HG03045 (cell line): ENCODE data around the gene MICALL1.
"Not testable (repeated sequence)": the region's sequence is repeated elsewhere in the genome, so short reads cannot be mapped to it uniquely, and the experiment has no call there.

ENCODE experiments used
- ATAC-seq: cut with Tn5 transposase; IDR thresholded peaks from one replicate; pipeline ENCODE4 v1.9.1; 2021; ENCODE audit warnings: mild to moderate bottlenecking, moderate library complexity; ENCODE audit not compliant: unreplicated experiment

Gene MICALL1

DNA sequence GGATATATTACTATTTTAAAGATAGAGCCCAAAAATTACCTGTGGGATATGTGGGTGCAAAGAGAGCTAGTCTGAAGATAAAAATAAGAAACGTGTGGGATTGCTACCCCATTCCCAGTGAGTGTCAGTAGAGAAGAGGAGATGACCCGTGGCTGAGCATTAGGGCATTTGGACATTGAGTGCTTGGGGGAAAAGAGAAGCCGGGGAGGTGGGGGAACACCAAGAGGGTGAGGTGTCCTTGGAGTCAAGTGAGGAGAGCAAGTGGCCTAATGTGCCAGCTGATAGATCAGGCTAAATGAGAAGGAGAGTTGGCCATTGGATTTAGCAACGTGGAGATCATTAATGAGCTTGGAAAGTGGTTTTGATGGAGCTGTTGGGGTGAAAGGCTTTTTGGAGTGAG lies 48.6 kb downstream of the MICALL1 start:
- no peak for ATAC-seq

DNA sequence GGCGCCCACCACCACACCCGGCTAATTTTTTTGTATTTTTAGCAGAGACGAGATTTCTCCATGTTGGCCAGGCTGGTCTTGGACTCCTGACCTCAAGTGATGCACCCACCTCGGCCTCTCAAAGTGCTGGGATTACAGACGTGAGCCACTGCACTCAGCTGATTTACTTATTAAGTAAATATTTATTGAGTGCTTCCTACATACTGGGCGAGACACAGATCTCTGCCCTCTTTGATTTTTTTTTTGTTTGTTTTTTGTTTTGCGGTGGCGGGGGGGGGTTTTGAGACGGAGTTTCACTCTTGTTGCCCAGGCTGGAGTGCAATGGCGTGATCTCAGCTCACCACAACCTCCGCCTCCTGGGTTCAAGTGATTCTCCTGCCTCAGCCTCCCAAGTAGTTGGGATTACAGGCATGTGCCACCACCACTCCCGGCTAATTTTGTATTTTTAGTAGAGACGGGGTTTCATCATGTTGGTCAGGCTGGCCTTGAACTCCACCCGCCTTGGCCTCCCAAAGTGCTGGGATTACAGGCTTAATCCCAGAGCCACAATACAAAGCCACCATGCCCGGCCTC lies 49.8 kb downstream of the MICALL1 start:
- ATAC-seq, result not testable (repeated sequence)

DNA sequence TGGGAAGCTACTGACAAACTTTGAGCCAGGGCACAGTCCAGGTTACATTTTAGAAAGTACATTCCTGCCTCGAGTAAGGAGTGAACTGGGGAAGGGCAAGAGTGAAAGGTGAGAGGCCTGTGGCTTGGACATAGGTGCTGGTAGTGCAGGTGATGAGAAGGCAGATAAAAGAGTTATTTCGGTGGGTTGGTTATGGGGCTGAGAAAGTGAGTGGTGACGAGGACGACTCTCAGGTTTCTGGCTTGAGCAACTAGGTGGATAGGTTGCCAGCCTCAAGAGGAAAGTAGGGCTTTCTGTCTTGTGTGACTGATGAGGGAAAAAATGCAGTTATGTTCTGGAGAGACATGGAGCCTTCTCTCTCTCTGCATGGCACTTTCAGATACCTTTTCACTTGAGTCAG lies 51.1 kb downstream of the MICALL1 start:
- no peak for ATAC-seq

DNA sequence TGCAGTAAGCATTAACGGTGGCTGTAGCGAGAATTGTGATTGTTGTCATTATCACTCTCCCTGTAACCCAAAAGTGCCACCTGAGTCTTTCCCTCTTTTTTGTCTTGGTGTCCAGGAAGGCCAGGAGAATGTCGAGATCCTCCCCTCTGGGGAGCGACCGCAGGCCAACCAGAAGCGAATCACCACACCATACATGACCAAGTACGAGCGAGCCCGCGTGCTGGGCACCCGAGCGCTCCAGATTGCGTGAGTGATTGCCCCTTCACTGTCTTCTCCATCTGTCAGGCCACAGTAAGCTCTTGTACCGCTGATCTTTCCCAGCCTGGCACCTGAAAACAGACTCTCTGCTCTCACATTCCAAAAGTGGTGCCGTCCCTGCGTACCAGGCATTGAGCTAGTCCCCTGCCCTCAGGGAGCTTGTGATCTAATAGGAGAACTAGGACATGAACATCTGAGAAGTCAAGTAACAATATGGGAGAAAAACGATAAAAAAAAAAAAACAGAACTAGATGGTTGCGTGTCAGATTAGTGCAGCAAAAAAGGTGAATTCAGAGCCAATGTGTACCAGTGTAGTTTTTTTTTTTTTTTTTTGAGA lies 53.2 kb downstream of the MICALL1 start:
- ATAC-seq, result no peak

DNA sequence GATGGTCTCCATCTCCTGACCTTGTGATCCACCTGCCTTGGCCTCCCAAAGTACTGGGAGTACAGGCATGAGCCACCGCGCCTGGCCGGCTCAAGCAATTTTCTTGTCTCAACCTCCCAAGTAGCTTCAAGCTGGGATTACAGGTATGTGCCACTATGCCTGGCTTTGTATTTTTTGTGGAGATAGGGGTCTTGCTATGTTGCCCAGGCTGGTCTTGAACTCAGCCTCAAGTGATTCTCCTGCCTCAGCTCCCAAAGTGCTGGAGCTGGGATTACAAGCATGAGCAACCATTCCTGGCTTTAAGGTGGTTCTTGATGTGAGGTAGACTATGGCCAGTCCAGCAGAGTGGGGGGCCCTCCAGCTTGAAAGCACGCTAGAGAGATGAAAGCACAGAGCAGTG lies 55.0 kb downstream of the MICALL1 start:
- ATAC-seq, result no peak

DNA sequence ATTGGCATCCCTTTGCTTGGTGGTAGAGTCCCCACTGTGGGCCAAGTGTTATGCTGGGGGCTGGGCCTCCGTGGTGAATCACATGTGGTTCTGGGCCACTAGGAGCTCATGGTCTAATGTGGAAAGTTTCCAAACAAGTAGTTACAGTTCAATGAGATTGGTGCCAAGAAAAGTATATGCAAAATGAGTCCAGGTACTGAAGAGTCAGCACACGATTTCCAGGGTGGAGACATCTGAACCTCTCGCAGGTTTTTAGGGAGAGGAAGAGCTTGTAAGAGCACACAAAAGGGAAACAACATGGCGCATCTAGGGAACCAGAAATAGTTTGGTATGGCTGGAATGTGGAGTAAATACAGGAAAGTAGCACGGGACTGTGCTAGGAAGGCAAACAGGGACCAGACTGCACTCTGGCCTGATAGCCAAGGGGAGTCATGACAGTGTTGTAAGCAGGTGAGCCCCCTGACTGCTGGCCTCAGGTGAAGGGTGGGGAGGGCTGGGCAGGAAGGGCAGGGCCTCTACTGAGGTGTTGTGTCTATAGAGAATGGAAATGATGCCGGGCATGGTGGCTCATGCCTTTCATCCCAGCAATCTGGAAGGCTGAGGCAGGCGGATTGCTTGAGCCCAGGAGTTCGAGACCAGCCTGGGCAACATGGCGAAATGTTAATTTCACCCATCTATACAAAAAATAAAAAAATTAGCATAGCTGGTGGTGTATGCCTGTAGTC lies 60.0 kb downstream of the MICALL1 start:
- no peak for ATAC-seq

DNA sequence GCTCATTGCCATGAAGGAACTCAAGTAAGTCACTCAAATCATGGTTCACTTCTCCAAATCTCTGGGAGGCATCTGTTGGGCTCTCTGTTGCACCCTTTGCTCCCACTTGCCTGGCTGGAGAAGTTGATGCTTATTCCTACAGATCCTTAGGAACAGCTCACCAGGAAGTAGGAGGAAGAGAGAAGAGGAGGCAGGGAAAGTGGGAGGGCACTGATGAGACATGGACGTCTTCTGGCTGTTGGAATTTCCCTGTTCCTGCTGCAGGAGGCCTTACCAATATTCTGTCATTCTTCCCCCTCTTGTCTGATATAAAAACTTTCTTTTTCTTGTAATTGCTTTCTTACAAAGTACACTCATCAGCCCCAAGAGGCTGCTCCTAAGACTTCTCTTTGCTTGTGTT lies 61.0 kb downstream of the MICALL1 start:
- ATAC-seq, result no peak

DNA sequence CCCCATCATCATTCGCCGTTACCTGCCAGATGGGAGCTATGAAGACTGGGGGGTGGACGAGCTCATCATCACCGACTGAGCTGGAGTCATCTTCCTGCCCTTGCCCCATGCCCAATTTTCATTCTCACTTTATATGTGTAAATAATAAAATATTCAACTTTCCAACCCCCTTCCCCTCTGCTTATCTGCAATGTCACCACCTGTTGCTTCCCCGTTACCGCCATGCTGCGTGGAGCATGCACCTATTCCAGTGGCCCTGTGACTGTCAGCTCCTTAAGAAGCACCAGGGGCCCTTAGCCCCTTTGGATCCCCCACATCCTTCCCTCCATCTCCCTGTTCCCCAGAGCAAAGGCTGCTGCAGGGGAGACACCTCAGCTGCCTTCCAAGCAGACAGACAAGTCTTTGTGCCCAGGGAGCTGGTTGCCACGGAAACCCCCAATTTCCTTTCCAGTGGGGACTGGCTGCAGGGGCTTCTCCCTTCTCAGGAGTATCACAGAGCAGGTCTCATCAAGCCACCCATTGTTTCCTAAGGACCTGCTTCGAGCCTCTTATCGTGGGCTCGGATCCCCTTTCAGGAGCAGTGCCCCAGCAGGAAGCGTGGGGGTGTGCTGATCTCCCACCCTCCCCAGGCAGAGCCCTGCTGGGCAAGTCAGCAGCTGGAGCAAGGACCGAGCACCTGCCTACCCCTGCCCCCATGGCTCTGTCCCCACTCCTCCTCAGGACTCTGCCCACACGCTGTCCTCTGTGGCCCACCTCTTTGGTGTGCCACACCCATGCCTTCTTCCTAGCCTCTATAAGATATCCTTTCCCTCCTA lies 61.7 kb downstream of the MICALL1 start:
- ATAC-seq, result no peak

DNA sequence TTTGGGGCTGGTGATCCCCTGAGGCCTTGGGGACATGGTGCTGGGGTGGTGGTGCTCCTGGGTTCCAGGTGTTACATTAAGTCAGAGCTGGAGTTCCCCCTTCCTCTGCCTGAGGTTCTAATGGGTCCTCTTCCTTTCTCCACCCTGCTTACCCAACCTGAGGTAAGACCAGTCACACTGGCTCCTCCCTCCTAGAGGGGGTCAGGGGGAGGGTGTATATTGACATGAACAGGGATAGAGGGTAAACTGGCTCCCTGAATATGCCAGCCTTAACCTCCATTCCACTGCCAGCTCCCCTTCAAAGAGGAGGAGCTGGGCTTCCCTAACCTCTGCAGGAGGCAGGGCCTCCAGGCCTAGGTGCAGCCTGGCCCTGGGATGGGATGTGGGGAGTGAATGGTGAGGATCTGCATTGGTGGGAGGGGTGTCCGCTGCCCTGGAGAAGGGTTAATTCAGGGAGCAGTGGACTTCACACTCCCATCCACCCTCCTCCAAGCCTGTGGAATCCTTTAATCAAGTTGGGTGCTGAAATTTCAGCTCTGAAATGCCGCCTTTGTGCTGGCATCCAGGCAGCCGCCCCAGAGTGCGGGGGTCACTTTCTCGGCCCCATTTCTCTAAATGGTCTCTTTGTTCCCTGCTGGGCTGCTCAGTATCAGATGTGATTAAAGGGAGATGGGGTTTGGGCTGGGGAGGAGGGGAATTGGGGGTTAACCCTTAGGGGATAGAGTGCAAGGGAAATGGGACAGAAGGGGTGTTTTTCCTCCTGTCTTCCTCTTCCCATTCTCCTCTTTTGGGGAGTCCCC lies 62.6 kb downstream of the MICALL1 start:
- ATAC-seq, result no peak

DNA sequence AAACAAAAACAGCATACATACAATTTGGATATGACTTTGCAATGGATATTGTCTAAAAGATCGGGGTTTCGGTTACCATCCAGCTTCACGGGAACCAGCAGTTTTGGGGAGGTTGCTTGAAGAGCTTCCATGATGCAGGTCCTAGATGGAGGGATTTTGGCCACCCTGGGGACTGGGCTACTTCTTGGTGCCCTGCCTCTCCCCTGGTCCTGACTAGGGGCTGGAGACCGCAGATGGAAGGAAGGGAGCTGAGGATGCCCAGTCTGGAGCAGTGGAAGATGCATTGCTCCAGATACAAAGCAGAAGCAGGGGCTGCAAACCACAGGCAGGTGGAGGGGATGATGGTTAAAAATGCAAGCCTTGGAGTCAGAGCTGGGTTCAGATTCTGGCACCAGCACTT lies 64.8 kb downstream of the MICALL1 start:
- no peak for ATAC-seq

DNA sequence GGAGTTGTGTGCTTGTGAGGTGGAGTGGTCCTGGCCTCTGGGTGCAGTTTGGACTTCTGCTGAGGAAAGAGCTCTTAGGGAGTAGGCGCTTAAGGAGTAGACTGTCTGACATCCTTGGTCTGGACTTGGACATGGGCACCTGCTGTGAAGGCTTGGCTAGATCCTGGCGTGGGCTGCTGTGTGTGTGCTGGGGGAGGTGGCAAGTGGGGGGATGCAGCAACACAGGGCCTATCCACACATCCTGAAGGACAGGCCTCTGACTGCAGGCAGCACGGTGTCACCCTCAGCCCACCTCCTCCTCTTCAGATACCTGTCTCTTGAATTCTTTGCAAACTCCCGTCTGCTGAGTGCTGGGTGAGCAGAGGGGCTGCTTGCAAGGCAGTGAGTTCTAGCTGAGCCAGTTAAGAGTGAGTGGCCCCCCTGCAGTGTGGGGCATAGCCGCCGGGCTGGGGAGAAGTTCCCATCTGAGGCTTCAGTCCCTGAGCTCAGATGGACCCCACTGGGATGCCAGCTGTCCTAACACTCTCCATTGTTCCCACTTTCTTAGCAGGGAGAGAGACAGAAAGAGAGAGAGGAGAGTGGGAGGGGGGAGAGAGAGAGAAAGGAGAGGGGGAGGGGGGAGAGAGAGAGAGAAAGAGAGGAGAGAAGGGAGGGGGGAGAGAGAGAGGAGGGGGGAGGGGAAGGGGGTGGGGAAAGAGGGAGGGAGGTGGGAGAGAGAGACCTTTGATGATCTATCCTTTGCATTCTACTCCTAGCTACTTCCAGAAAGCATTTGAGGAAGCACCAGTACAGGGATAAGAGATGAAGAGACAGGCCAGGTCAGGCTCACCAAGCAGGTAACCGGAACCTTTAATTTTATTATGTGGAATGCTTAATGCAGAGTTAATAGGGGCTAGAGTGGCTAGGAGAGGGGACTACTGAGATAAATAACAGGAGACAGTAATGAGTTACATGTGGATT lies 65.7 kb downstream of the MICALL1 start:
- ATAC-seq, result no peak

DNA sequence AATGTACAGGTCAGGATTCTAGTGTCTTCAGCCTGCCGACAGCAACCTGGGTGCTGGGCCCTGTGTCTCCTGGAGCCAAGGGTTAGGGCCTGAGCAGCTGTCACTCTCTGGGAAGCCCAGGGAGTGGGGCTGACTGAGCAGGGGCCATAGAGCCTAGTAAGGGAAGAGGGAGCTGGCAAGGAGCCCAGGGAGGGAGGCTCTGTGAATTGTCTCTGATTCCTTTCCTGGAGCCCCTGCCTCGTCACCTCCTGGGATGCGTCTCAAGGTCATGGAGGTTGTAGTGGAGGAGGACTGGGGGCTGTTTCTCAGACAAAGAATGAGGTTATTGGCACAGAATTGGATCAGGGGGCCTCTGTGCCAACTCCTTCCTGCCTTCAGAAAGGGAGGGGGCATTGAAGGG lies 66.4 kb downstream of the MICALL1 start:
- ATAC-seq, result no peak

DNA sequence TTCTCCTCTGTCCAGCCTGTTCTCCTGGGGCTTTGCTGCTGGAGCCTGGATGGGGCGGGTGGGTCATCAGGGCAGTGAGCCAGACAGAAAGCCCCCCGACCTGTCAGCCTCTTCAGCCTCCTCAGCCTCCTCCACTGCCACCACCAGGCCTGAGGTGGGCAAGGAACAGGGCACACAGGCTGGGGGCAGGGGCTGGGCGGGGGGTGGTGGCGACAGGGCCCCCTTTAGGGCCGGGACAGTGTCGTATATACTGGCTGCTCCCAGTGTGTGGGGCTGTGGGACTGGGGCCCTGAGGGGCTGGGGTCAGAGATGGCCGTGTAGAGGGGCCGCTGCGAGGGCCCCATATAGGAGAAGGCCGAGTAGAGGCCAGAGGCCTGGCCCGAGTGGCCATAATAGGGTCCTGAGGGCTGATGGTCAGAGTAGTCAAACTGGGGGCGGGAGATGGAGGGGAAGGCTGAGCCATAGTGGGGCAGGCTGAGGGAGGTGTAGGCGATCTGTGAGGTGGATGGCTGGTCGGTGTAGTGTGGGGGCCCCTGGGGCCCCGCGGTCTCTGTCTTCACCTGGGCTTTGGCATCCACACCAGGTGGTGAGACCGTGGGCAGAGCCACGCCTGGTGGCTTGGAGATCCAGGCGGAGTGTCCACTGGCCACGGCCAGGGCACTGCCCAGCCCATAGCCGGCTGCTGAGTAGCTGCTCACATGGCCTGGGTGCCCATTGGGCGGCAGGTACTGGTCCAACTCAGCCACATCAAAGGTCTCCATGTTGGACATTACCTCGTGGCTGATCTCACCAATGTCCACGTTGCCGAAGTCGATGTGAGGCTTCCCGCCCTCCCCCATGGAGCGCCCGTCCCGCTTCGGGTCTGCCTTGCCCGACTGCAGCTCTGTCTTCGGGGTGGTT lies 67.4 kb downstream of the MICALL1 start:
- no peak for ATAC-seq

DNA sequence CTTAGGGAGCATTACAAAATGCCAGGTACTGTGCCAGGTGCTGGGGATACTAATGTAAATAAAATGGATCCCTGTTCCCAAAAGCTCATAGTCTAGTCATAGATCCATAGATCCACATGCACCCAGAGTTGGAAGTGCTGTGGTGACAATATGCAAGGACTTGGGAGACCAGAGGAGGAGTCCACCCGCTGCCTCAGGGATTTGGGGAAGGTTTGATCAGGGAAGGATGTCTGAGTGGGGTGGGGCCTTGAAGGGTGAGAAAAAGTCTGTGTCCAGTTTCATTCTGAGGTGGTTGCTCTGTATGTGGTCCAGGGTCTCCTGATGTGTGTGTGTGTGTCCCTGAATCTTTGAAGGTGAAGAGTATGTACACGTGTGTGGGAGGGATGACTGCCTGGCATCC lies 69.1 kb downstream of the MICALL1 start:
- no peak for ATAC-seq

DNA sequence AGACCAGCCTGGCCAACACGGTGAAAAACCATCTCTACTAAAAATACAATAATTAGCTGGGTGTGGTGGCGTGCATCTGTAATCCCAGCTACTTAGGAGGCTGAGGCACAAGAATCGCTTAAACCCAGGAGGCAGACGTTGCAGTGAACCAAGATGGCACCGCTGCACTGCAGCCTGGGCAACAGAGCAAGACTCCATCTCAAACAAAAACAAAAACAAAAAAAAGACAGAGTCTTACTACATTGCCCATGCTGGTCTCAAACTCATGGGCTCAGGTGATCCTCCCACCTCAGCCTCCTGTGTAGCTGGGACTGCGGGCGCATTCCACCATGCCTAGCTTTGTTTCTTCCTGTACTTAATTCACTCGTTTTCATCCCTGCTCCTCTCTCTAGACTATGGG lies 69.9 kb downstream of the MICALL1 start:
- not testable (repeated sequence) for ATAC-seq

DNA sequence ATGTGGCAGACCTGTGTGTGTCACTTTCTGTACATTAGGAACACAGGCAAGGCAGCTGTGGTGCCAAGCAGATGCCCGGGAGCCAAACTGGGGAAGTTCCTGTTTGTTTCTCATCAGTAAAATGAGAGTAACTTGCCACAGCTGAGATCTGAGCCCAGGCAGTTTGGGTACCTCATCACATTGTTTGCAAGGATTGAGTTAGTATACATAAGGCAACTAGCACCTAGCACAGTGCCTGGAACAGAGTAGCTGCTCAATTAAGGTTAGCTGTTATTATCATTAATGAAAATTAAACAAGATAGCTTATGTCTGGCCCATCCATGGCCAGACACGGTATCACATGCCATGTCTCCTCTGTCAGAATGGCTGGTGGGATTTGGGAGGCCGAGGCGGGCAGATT lies 70.5 kb downstream of the MICALL1 start:
- ATAC-seq, result no peak

DNA sequence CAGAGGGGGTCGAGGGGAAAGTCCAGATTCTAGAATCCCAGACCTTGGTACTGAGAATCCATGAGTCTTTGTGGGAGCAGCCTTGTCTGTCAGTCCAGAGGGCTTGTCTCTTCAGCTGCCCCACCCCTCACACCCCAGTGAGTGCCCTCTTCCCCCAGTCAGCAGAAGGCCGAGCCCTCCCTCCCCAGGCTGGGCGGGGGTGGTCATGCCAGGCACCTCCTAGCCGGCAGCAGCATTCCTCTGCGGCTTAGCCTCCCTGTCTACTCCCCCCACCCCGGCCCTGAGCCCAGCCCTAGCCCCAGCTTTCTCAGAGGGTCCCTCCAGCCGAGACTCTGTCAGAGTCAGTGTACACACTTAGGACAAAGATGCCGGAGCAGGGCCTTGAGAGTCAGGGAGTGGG lies 73.7 kb downstream of the MICALL1 start:
- no peak for ATAC-seq

DNA sequence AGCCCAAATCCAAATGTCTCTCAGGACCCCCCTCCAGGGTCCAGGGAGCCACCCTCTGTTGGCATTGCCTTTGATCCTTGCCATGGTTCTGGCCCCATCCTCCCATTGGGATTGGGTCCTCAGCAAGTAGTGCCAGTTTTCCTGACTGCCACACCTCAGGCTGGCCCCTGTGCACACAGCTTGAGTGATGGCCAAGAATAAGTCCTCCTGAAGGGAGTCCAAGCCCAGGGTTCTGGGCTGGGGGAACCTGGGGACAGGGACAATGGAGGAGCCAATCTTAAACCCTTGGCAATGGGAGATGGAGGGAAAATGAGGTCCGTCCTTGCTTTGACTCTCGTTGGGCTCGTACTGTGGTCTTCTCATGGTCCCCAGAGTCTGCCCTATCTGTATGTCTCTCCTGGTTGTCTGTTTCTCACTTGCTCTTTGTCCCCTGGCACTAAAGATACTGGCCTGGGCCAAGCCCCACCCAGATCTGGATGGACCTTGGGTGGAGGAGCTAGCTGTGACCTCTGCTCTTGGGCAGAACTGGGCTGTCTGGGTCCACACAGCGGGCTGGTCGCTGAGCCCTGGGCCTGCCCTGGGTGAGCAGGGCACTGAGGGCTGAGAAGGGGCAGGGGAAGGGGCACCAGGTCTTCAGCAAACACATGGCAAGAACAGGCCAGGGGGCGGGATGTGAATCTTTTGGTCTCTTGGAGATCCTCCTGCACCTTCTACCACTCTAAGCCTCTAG lies 75.3 kb downstream of the MICALL1 start:
- ATAC-seq, result no peak
